SK-N-SH (cell line): ENCODE measurements around the gene ABCB10. TPM values are rescaled to one million over a fixed set of nuclear protein-coding genes. Genes with fewer than 3 reads are reported as not detected.
A peak's percentile ranks its signal among the peaks of the same experiment; 100 is the strongest.

Experiments used
- CTCF ChIA-PET: fragments of 300-600, 350-600 bp; formaldehyde crosslinking; extraction: SDS; loops from one replicate; lab custom pipeline; 2021; lab: Yijun Ruan, JAX
- POLR2A ChIA-PET: fragments of 350-600 bp; sonication (Branson Sonifier 250); formaldehyde crosslinking; extraction: SDS; loops from one replicate; lab custom pipeline; 2020; ENCODE audit warnings: antibody characterized with exemption, inconsistent platforms; lab: Yijun Ruan, JAX
- DNase-seq: peaks from one replicate; pipeline ENCODE4 v3.0.0; 2012
- H2AFZ ChIP-seq: fragments of 200-600 bp; sonication (generic); 2 replicates; pipeline ENCODE4 v1.8.1; 2016; ENCODE audit warnings: antibody characterized with exemption, mild to moderate bottlenecking, low read depth
- H3F3A ChIP-seq: fragments of 200-600 bp; sonication (generic); replicated peaks from 2 replicates; pipeline ENCODE3; 2016; ENCODE audit warnings: antibody characterized with exemption, mild to moderate bottlenecking; ENCODE audit not compliant: insufficient read depth
- H3K27ac ChIP-seq, 2 experiments: fragments of 200-500 bp in 1 of 2; fragments of 200-600 bp in 1 of 2; sonication (Bioruptor generic) in 1 of 2; sonication (generic), shearing (Covaris generic) in 1 of 2; 2 replicates each; pipeline versions ENCODE4 v1.5.1 to v1.6.1; 2014 to 2016; ENCODE audit warnings: low read depth in 2 of 2, inconsistent platforms in 1 of 2, low read length in 1 of 2, mild to moderate bottlenecking in 1 of 2, mixed read lengths in 1 of 2
- H3K27me3 ChIP-seq: fragments of 200-600 bp; sonication (generic), shearing (Covaris generic); 2 replicates; pipeline ENCODE4 v1.6.1; 2016; ENCODE audit warnings: mixed run types; ENCODE audit not compliant: insufficient read depth
- H3K36me3 ChIP-seq, 2 experiments: fragments of 200-500 bp in 1 of 2; fragments of 200-600 bp in 1 of 2; sonication (Bioruptor generic) in 1 of 2; sonication (generic) in 1 of 2; replicated peaks in 1 of 2; 2 replicates each; pipeline versions ENCODE3 to v1.5.1; 2014 to 2016; ENCODE audit warnings: low read length in 1 of 2, mild to moderate bottlenecking in 1 of 2; ENCODE audit not compliant: insufficient read depth in 2 of 2, control insufficient read depth in 1 of 2
- H3K4me1 ChIP-seq, 2 experiments: fragments of 200-500 bp in 1 of 2; fragments of 200-600 bp in 1 of 2; sonication (Bioruptor generic) in 1 of 2; sonication (generic), shearing (Covaris generic) in 1 of 2; 2 replicates each; pipeline versions ENCODE4 v1.5.1 to v1.6.1; 2014 to 2016; ENCODE audit warnings: low read depth in 1 of 2, low read length in 1 of 2, mixed run types in 1 of 2; ENCODE audit not compliant: insufficient read depth in 2 of 2, control insufficient read depth in 1 of 2
- H3K4me2 ChIP-seq: fragments of 200-600 bp; sonication (generic), shearing (Covaris generic); 2 replicates; pipeline ENCODE4 v1.6.1; 2017; ENCODE audit warnings: mixed run types
- H3K4me3 ChIP-seq, 2 experiments: fragments of 200-500 bp in 1 of 2; fragments of 200-600 bp in 1 of 2; sonication (Bioruptor generic) in 1 of 2; sonication (generic), shearing (Covaris generic) in 1 of 2; 2 replicates each; pipeline versions ENCODE4 v1.5.1 to v1.8.1; 2014 to 2016; ENCODE audit warnings: low read depth in 2 of 2, inconsistent platforms in 1 of 2, low read length in 1 of 2, mild to moderate bottlenecking in 1 of 2, mixed read lengths in 1 of 2, moderate library complexity in 1 of 2
- H3K79me2 ChIP-seq: fragments of 200-600 bp; sonication (generic); 2 replicates; pipeline ENCODE4 v1.8.1; 2017; ENCODE audit warnings: mild to moderate bottlenecking; ENCODE audit not compliant: insufficient read depth
- H3K9ac ChIP-seq: fragments of 200-600 bp; sonication (generic); 2 replicates; pipeline ENCODE4 v1.6.1; 2017; ENCODE audit warnings: mixed run types
- H3K9me2 ChIP-seq: fragments of 200-600 bp; sonication (generic); 2 replicates; pipeline ENCODE4 v1.6.1; 2017; ENCODE audit warnings: mixed run types
- H3K9me3 ChIP-seq: fragments of 200-600 bp; sonication (generic); 2 replicates; pipeline ENCODE4 v1.6.1; 2017; ENCODE audit warnings: mixed run types, mild to moderate bottlenecking, moderate library complexity
- H4K20me1 ChIP-seq: fragments of 200-600 bp; sonication (generic); 2 replicates; pipeline ENCODE4 v1.6.1; 2017; ENCODE audit warnings: mild to moderate bottlenecking, mixed run types; ENCODE audit not compliant: insufficient read depth
- CHD2 ChIP-seq: fragments of 150-350 bp; IDR thresholded peaks from 2 replicates; pipeline ENCODE4 v1.6.1; 2018; ENCODE audit warnings: low read length; ENCODE audit not compliant: partially characterized antibody
- CTCF ChIP-seq: fragments of 200-600 bp; sonication (generic); IDR thresholded peaks from 2 replicates; pipeline ENCODE4 v1.6.1; 2017; ENCODE audit warnings: antibody characterized with exemption, mild to moderate bottlenecking, moderate library complexity
- EP300 ChIP-seq, 2 experiments: IDR thresholded peaks; 2 replicates each; pipeline versions ENCODE4 v1.4.0 to v1.6.1; 2012; ENCODE audit warnings: borderline replicate concordance in 1 of 2, low read depth in 1 of 2, low read length in 1 of 2
- FOSL2 ChIP-seq: IDR thresholded peaks from 2 replicates; pipeline ENCODE4 v1.4.0; 2012; ENCODE audit warnings: low read depth, mild to moderate bottlenecking, moderate library complexity, borderline replicate concordance
- FOXJ3 ChIP-seq: sonication (generic); formaldehyde crosslinking; IDR thresholded peaks from 2 replicates; pipeline ENCODE4 v1.5.1; 2020; ENCODE audit warnings: mild to moderate bottlenecking, missing genetic modification reagents
- FOXM1 ChIP-seq: IDR thresholded peaks from 2 replicates; pipeline ENCODE4 v1.4.0; 2012; ENCODE audit warnings: low read depth, mild to moderate bottlenecking
- GATA2 ChIP-seq: sonication (generic); formaldehyde crosslinking; IDR thresholded peaks from 2 replicates; pipeline ENCODE4 v1.5.0; 2020; ENCODE audit warnings: mild to moderate bottlenecking, missing genetic modification reagents
- JUND ChIP-seq: IDR thresholded peaks from 2 replicates; pipeline ENCODE4 v1.4.0; 2012
- MAX ChIP-seq: IDR thresholded peaks from 2 replicates; pipeline ENCODE4 v1.4.0; 2012; ENCODE audit warnings: low read depth
- MEF2A ChIP-seq: IDR thresholded peaks from 2 replicates; pipeline ENCODE4 v1.4.0; 2012; ENCODE audit warnings: low read depth, borderline replicate concordance
- NRF1 ChIP-seq: IDR thresholded peaks from 2 replicates; pipeline ENCODE4 v1.6.1; 2012; ENCODE audit warnings: low read depth, mild to moderate bottlenecking, low read length
- POLR2AphosphoS5 ChIP-seq: IDR thresholded peaks from 2 replicates; pipeline ENCODE4 v1.6.1; 2012; ENCODE audit warnings: low read depth, low read length
- RAD21 ChIP-seq: IDR thresholded peaks from 2 replicates; pipeline ENCODE4 v1.6.1; 2012; ENCODE audit warnings: mild to moderate bottlenecking, low read length
- RCOR1 ChIP-seq: fragments of 150-350 bp; IDR thresholded peaks from 2 replicates; pipeline ENCODE4 v1.6.1; 2017; ENCODE audit warnings: antibody characterized with exemption, low read length
- RFX5 ChIP-seq: IDR thresholded peaks from 2 replicates; pipeline ENCODE4 v1.6.1; 2012; ENCODE audit warnings: mild to moderate bottlenecking, improper control_type of control experiment, low read length
- RXRA ChIP-seq: IDR thresholded peaks from 2 replicates; pipeline ENCODE4 v1.4.0; 2012; ENCODE audit warnings: low read depth, mild to moderate bottlenecking, borderline replicate concordance
- SIN3A ChIP-seq: IDR thresholded peaks from 2 replicates; pipeline ENCODE4 v1.6.1; 2012; ENCODE audit warnings: low read depth, mild to moderate bottlenecking, low read length, moderate library complexity, borderline replicate concordance
- TAF1 ChIP-seq: IDR thresholded peaks from 2 replicates; pipeline ENCODE4 v1.6.1; 2012; ENCODE audit warnings: low read depth, mild to moderate bottlenecking, low read length, moderate library complexity, borderline replicate concordance
- TCF12 ChIP-seq: IDR thresholded peaks from 2 replicates; pipeline ENCODE4 v1.4.0; 2012
- YY1 ChIP-seq: IDR thresholded peaks from 2 replicates; pipeline ENCODE4 v1.4.0; 2012; ENCODE audit warnings: low read depth, mild to moderate bottlenecking
- ZBTB33 ChIP-seq: IDR thresholded peaks from 2 replicates; pipeline ENCODE4 v1.4.0; 2012; ENCODE audit warnings: low read depth, borderline replicate concordance
- WGBS: methylation state at CpG from one replicate; pipeline ENCODE4 v1.1.6; 2017; ENCODE audit warnings: low lambda C conversion rate; 5-methylcytosine and 5-hydroxymethylcytosine counted together
- polyA plus RNA-seq, 3 experiments: library from polyadenylated mRNA; depleted of rRNA; stranded (reverse); fragments of >200 nt; gene quantifications; 2 replicates each; pipeline ENCODE4 v1.2.3, GENCODE V29; 2012
- TF ChIP-seq, protein P1 (sequence below): IDR thresholded peaks from 2 replicates; pipeline ENCODE4; 2012
- TF ChIP-seq, protein P2 (sequence below): fragments of 150-350 bp; IDR thresholded peaks from 2 replicates; pipeline ENCODE4 v1.6.1; 2016; ENCODE audit warnings: mild to moderate bottlenecking, low read depth, low read length
- TF ChIP-seq, protein P3 (sequence below): IDR thresholded peaks from 2 replicates; pipeline ENCODE4 v1.4.0; 2012; ENCODE audit warnings: low read depth, borderline replicate concordance

Gene ABCB10
- 5.7 and 7.4 TPM in 2 replicates for polyA plus RNA-seq (2012; rRNA removed)
- 6.8 and 7.7 TPM in 2 replicates for polyA plus RNA-seq (2012; cell fraction: cytosol; rRNA removed)
- 6.9 and 9.0 TPM in 2 replicates for polyA plus RNA-seq (2012; cell fraction: nucleus; rRNA removed)

DNA sequence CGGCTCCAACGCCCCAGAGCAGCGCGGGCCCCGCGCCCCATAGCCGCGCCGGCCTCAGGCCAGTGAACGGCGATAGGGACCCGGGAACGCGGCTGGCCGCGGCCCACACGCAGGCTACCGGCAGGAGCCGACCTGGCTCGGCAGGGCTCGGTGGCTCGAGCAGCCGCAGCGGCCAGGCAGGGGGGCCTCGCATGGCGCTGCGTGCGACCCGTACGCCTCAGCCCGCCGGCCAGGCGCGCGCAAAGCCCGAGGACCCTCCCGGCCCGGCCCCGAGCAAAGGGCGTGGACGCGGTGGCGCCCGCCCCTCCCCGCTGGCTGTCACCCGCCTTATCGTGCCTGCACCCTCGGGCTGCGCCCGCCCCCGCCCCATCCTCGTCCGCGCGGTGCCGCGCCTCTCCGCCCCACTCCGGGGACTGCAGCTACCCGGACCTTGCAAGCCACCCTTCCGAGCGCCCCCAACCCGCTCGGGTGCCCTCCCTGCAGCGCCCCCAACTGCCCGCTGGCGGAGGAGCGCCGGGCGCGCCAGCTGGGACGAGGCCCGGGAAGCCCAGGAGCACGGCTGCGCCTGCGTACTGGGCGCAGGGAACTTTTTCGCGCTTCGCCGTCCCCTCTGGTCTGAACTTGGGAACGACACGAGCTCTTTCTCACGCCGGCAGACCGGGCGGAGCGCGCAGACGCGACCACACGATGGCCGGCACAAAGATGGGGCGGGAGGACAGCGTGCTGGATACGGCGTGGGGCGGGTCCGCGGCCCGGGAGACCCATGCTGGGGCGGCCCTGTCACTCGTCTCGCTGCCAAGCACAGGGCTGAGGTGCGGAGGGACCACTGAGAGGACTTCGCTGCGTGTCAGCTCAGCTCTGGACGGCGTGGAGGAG is at the start of gene ABCB10:
Gene ABCB10, minus strand, starts transcription at position 248 of the 876 bp plus-strand sequence. Its CDS starts 55 bp downstream, at position 193.
- Histone ChIP-seq H3K9me2 (no peaks in the 10 kb centered on the region), H2AFZ (peak within 1 kb of the TSS; percentile 96), H3K9me3 (no peaks in the 10 kb centered on the region), H3K36me3 (no peaks in the 10 kb centered on the region), H3K4me1 (peaks cover 0 to 14% of the 10 kb centered on the region in 2 experiments; a peak in 2 of 4 replicates), H3K27ac (peak within 1 kb of the TSS; percentile 65 to 75), H3F3A (no peaks in the 10 kb centered on the region), H3K9ac (peak within 1 kb of the TSS; percentile 66), H3K79me2 (peaks cover 43% of the 10 kb centered on the region), H4K20me1 (peaks cover 3% of the 10 kb centered on the region), H3K27me3 (no peaks in the 10 kb centered on the region), H3K4me2 (peak within 1 kb of the TSS; percentile 93), H3K4me3 (peak within 1 kb of the TSS; percentile 72 to 90)
- DNase-seq, result peak; percentile 98
- POLR2A ChIA-PET, result interaction anchor here (0.9 to 1.2 kb wide), 5 partner anchors 31 to 69 kb away, joined by 4 to 9 read pairs (median 4); partner anchors contain the start of genes NUP133, TAF5L and URB2
- CTCF ChIA-PET, result interaction anchor here (0.6 to 3.7 kb wide), 31 partner anchors 9 to 865 kb away, joined by 3 to 42 read pairs (median 4); partner anchors contain the start of genes NUP133, TAF5L and URB2
- WGBS, result under 1% methylated on average over 12 of the region's 109 CpGs
- TF ChIP-seq TAF1 (peak; percentile 26; the same call in 1 of the 2 replicates), FOXJ3 (CRISPR knock-in tag) (0 out of 2 replicates have a peak, but pooled peaks have one; percentile 22), SIN3A (peak; percentile 83), RXRA (no peak), MAX (peak; percentile 90), GATA2 (CRISPR knock-in tag) (no peak), RAD21 (0 out of 2 replicates have a peak, but pooled peaks have one; percentile 35), EP300 (IDR thresholded peaks at IDR 0.05; ENCODE audit: borderline replicate concordance in 1 of 2, low read depth in 1 of 2, low read length in 1 of 2) (no peak; a peak in 1 of 4 replicates), MEF2A (no peak), YY1 (peak; percentile 67; the same call in 1 of the 2 replicates), POLR2AphosphoS5 (no peak), CTCF (peak; percentile 84), TCF12 (peak; percentile 40; the same call in 1 of the 2 replicates), JUND (no peak), NRF1 (peak; percentile 96), RCOR1 (0 out of 2 replicates have a peak, but pooled peaks have one; percentile 20), FOXM1 (no peak), CHD2 (no peak), ZBTB33 (no peak), FOSL2 (no peak), RFX5 (no peak)
- TF ChIP-seq, protein P1, sequence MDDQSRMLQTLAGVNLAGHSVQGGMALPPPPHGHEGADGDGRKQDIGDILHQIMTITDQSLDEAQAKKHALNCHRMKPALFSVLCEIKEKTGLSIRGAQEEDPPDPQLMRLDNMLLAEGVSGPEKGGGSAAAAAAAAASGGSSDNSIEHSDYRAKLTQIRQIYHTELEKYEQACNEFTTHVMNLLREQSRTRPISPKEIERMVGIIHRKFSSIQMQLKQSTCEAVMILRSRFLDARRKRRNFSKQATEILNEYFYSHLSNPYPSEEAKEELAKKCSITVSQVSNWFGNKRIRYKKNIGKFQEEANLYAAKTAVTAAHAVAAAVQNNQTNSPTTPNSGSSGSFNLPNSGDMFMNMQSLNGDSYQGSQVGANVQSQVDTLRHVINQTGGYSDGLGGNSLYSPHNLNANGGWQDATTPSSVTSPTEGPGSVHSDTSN, result peak; percentile 19; the same call in 1 of the 2 replicates
- TF ChIP-seq, protein P2, sequence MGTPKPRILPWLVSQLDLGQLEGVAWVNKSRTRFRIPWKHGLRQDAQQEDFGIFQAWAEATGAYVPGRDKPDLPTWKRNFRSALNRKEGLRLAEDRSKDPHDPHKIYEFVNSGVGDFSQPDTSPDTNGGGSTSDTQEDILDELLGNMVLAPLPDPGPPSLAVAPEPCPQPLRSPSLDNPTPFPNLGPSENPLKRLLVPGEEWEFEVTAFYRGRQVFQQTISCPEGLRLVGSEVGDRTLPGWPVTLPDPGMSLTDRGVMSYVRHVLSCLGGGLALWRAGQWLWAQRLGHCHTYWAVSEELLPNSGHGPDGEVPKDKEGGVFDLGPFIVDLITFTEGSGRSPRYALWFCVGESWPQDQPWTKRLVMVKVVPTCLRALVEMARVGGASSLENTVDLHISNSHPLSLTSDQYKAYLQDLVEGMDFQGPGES, result no peak
- TF ChIP-seq, protein P3, sequence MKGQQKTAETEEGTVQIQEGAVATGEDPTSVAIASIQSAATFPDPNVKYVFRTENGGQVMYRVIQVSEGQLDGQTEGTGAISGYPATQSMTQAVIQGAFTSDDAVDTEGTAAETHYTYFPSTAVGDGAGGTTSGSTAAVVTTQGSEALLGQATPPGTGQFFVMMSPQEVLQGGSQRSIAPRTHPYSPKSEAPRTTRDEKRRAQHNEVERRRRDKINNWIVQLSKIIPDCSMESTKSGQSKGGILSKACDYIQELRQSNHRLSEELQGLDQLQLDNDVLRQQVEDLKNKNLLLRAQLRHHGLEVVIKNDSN, result no peak; the same call in 1 of the 2 replicates
